ENCODE measurements around the gene ATP11C. TPM values are rescaled to one million over a fixed set of nuclear protein-coding genes. Genes with fewer than 3 reads are reported as not detected.

The ATP11C gene
- total RNA-seq, 1 experiment from 2014 or later, result 19.4 TPM

GRCh38 chrX:139820358-139820984 lies 112.4 kb downstream of the ATP11C start:
- ChIA-PET RAD21 (ENCODE audit: low non-redundant PET in 1 of 2, low total read pairs in 2 of 2, uncharacterized antibody in 2 of 2, unreplicated experiment in 2 of 2) (no interaction called here), POLR2A (no interaction called here), CTCF (no interaction called here)
- H3K9ac ChIP-seq (ENCODE audit: low read length), result no peak overlapping the region
- no TSS peak for BruUV-seq (replicated peaks)
- H3K27ac ChIP-seq (ENCODE audit: low read depth, low read length), result no peak overlapping the region
- H3K4me3 ChIP-seq (replicated peaks in 1 of 2; ENCODE audit: low read depth in 1 of 2, low read length in 2 of 2), result no peak overlapping the region
- no peak overlapping the region for H3K4me2 ChIP-seq (ENCODE audit: low read length)
- intact Hi-C loops (cut with micrococcal nuclease), result no loop called here
- TF ChIP-seq YY1 (IDR thresholded peaks at IDR 0.05; ENCODE audit: extremely low read depth, insufficient replicate concordance, low read depth, low read length) (no peak), TCF7L2 (IDR thresholded peaks at IDR 0.05; ENCODE audit: borderline replicate concordance, extremely low read depth, insufficient read depth, insufficient read length) (no peak), MAX (IDR thresholded peaks at IDR 0.05) (no peak), JUND (IDR thresholded peaks at IDR 0.05) (no peak)
- TF ChIP-seq, protein P1, sequence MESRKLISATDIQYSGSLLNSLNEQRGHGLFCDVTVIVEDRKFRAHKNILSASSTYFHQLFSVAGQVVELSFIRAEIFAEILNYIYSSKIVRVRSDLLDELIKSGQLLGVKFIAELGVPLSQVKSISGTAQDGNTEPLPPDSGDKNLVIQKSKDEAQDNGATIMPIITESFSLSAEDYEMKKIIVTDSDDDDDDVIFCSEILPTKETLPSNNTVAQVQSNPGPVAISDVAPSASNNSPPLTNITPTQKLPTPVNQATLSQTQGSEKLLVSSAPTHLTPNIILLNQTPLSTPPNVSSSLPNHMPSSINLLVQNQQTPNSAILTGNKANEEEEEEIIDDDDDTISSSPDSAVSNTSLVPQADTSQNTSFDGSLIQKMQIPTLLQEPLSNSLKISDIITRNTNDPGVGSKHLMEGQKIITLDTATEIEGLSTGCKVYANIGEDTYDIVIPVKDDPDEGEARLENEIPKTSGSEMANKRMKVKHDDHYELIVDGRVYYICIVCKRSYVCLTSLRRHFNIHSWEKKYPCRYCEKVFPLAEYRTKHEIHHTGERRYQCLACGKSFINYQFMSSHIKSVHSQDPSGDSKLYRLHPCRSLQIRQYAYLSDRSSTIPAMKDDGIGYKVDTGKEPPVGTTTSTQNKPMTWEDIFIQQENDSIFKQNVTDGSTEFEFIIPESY (IDR thresholded peaks at IDR 0.05; ENCODE audit: extremely low read depth, insufficient replicate concordance, low read length), result no peak
- ATAC-seq (no peak), DNase-seq (ENCODE audit: low read depth, low spot score) (no peak)
- no peaks in the 10 kb centered on the region for H3K79me2 ChIP-seq (ENCODE audit: insufficient read depth, low read length)
- no peaks in the 10 kb centered on the region; a peak in 1 of 4 replicates for H3K36me3 ChIP-seq (ENCODE audit: control insufficient read depth in 1 of 2, insufficient read depth in 2 of 2, low read length in 2 of 2)
- H3K9me3 ChIP-seq (ENCODE audit: control insufficient read depth in 1 of 2, insufficient read depth in 1 of 2, low read depth in 1 of 2, low read length in 2 of 2), result no peaks in the 10 kb centered on the region
- no peak overlapping the region for H2AFZ ChIP-seq (ENCODE audit: low read depth, low read length, poor library complexity, severe bottlenecking)
- no peaks in the 10 kb centered on the region for H3K4me1 ChIP-seq (ENCODE audit: control insufficient read depth in 1 of 2, insufficient read depth in 2 of 2, low read length in 2 of 2)
- no peaks in the 10 kb centered on the region for H3K9me2 ChIP-seq (ENCODE audit: insufficient read depth)
- H3K27me3 ChIP-seq (ENCODE audit: insufficient read depth, low read length), result no peaks in the 10 kb centered on the region
- H4K20me1 ChIP-seq (ENCODE audit: insufficient read depth), result no peaks in the 10 kb centered on the region

- H3K9ac ChIP-seq (ENCODE audit: low read length), result no peak overlapping the region
- H3K4me2 ChIP-seq (ENCODE audit: low read length), result no peak overlapping the region
- H3K79me2 ChIP-seq (ENCODE audit: insufficient read depth, low read length), result no peaks in the 10 kb centered on the region
- H3K36me3 ChIP-seq (ENCODE audit: control insufficient read depth in 1 of 2, insufficient read depth in 2 of 2, low read length in 2 of 2), result no peaks in the 10 kb centered on the region; a peak in 1 of 4 replicates
- H3K9me3 ChIP-seq (ENCODE audit: control insufficient read depth in 1 of 2, insufficient read depth in 1 of 2, low read depth in 1 of 2, low read length in 2 of 2), result no peaks in the 10 kb centered on the region
- CTCF ChIA-PET, result no interaction called here
- POLR2A ChIA-PET, result no interaction called here
- no peaks in the 10 kb centered on the region for H3K9me2 ChIP-seq (ENCODE audit: insufficient read depth)
- H3K4me3 ChIP-seq (replicated peaks in 1 of 2; ENCODE audit: low read depth in 1 of 2, low read length in 2 of 2), result no peak overlapping the region
- no peak overlapping the region for H2AFZ ChIP-seq (ENCODE audit: low read depth, low read length, poor library complexity, severe bottlenecking)
- no peaks in the 10 kb centered on the region for H3K4me1 ChIP-seq (ENCODE audit: control insufficient read depth in 1 of 2, insufficient read depth in 2 of 2, low read length in 2 of 2)
- no peak for DNase-seq (ENCODE audit: low read depth, low spot score)
- no TSS peak for BruUV-seq (replicated peaks)
- no peaks in the 10 kb centered on the region for H3K27me3 ChIP-seq (ENCODE audit: insufficient read depth, low read length)
- RAD21 ChIA-PET (ENCODE audit: low non-redundant PET in 1 of 2, low total read pairs in 2 of 2, uncharacterized antibody in 2 of 2, unreplicated experiment in 2 of 2), result no interaction called here
- no peaks in the 10 kb centered on the region for H4K20me1 ChIP-seq (ENCODE audit: insufficient read depth)
- no peak for ATAC-seq
- intact Hi-C loops (cut with micrococcal nuclease), result no loop called here
- H3K27ac ChIP-seq (ENCODE audit: low read depth, low read length), result no peak overlapping the region
- TF ChIP-seq CEBPB (IDR thresholded peaks at IDR 0.05; ENCODE audit: low read depth) (no peak), ELF1 (IDR thresholded peaks at IDR 0.05; ENCODE audit: borderline replicate concordance, low read depth) (no peak), POLR2A (IDR thresholded peaks at IDR 0.05; ENCODE audit: borderline replicate concordance, extremely low read depth, insufficient read depth, insufficient read length) (no peak), EZH2phosphoT487 (IDR thresholded peaks at IDR 0.05; ENCODE audit: borderline replicate concordance) (no peak)
- TF ChIP-seq, protein P1 (IDR thresholded peaks at IDR 0.05; ENCODE audit: extremely low read depth, insufficient replicate concordance, low read length), result no peak
Measured at GRCh38 chrX:139816204-139816603, 116.6 kb downstream of the ATP11C start.

All from HCT116 (cell line).